H9 (cell line): ENCODE measurements around the gene KLRD1. TPM values are rescaled to one million over a fixed set of nuclear protein-coding genes. Genes with fewer than 3 reads are reported as not detected.

Source experiments
- DNase-seq: peaks from one replicate; pipeline ENCODE4 v3.0.0-alpha.2; 2017
- H2AFZ ChIP-seq: one replicate; pipeline ENCODE4 v1.6.1; 2013; ENCODE audit warnings: mild to moderate bottlenecking, low read length, control low read depth, moderate library complexity
- H2AK5ac ChIP-seq: 2 replicates; pipeline ENCODE4 v1.6.1; 2013; ENCODE audit warnings: low read length, control low read depth, mixed read lengths; ENCODE audit not compliant: insufficient read length
- H2BK120ac ChIP-seq: one replicate; pipeline ENCODE4 v1.6.1; 2013; ENCODE audit warnings: low read depth, mild to moderate bottlenecking, low read length, control low read depth, inconsistent platforms; ENCODE audit not compliant: poor library complexity, severe bottlenecking
- H2BK12ac ChIP-seq: 2 replicates; pipeline ENCODE4 v1.6.1; 2013; ENCODE audit warnings: low read length, control low read depth, mixed read lengths, low read depth; ENCODE audit not compliant: insufficient read length
- H2BK15ac ChIP-seq: 2 replicates; pipeline ENCODE4 v1.6.1; 2013; ENCODE audit warnings: low read depth, low read length, control low read depth
- H2BK20ac ChIP-seq: one replicate; pipeline ENCODE4 v1.6.1; 2013; ENCODE audit warnings: low read depth, mild to moderate bottlenecking, low read length, control low read depth, inconsistent platforms; ENCODE audit not compliant: poor library complexity, severe bottlenecking
- H2BK5ac ChIP-seq: 2 replicates; pipeline ENCODE4 v1.6.1; 2013; ENCODE audit warnings: low read length, control low read depth, mixed read lengths; ENCODE audit not compliant: insufficient read length
- H3K14ac ChIP-seq: 2 replicates; pipeline ENCODE4 v1.6.1; 2013; ENCODE audit warnings: low read length, control low read depth; ENCODE audit not compliant: insufficient read depth
- H3K18ac ChIP-seq: 2 replicates; pipeline ENCODE4 v1.6.1; 2013; ENCODE audit warnings: low read depth, mild to moderate bottlenecking, mixed read lengths, low read length, control low read depth; ENCODE audit not compliant: insufficient read length
- H3K23ac ChIP-seq: 2 replicates; pipeline ENCODE4 v1.6.1; 2013; ENCODE audit warnings: low read length, control low read depth, mixed read lengths, low read depth; ENCODE audit not compliant: insufficient read length
- H3K23me2 ChIP-seq: 2 replicates; pipeline ENCODE4 v1.6.1; 2013; ENCODE audit warnings: low read depth, mild to moderate bottlenecking, mixed read lengths, low read length, control low read depth; ENCODE audit not compliant: insufficient read length, poor library complexity, severe bottlenecking
- H3K27ac ChIP-seq: 2 replicates; pipeline ENCODE4 v1.5.1; 2013; ENCODE audit warnings: low read length, control low read depth, mixed read lengths, low read depth; ENCODE audit not compliant: insufficient read length
- H3K27me3 ChIP-seq: 2 replicates; pipeline ENCODE4 v1.6.1; 2013; ENCODE audit warnings: low read length, control low read depth, inconsistent platforms; ENCODE audit not compliant: insufficient read depth
- H3K4ac ChIP-seq: 2 replicates; pipeline ENCODE4 v1.6.1; 2013; ENCODE audit warnings: low read depth, mild to moderate bottlenecking, control low read depth, inconsistent platforms, low read length, moderate library complexity
- H3K4me1 ChIP-seq: 2 replicates; pipeline ENCODE4 v1.6.1; 2013; ENCODE audit warnings: low read length, control low read depth, inconsistent platforms; ENCODE audit not compliant: insufficient read depth
- H3K4me2 ChIP-seq: 2 replicates; pipeline ENCODE4 v1.6.1; 2013; ENCODE audit warnings: low read length, control low read depth, mixed read lengths; ENCODE audit not compliant: insufficient read length, insufficient read depth
- H3K56ac ChIP-seq: 2 replicates; pipeline ENCODE4 v1.6.1; 2013; ENCODE audit warnings: low read depth, mild to moderate bottlenecking, mixed read lengths, low read length, control low read depth; ENCODE audit not compliant: insufficient read length
- H3K79me1 ChIP-seq: 2 replicates; pipeline ENCODE4 v1.6.1; 2013; ENCODE audit warnings: low read depth, mild to moderate bottlenecking, moderate library complexity, low read length, control low read depth, inconsistent platforms; ENCODE audit not compliant: insufficient read depth, poor library complexity, severe bottlenecking
- H3K79me2 ChIP-seq: 2 replicates; pipeline ENCODE4 v1.6.1; 2013; ENCODE audit warnings: low read length, control low read depth, inconsistent platforms; ENCODE audit not compliant: insufficient read depth
- H3K9ac ChIP-seq: 2 replicates; pipeline ENCODE4 v1.6.1; 2013; ENCODE audit warnings: low read length, control low read depth, mixed read lengths; ENCODE audit not compliant: insufficient read length; ENCODE audit errors: extremely low read depth
- H3K9me3 ChIP-seq: one replicate; pipeline ENCODE4 v1.6.1; 2013; ENCODE audit warnings: low read depth, low read length, inconsistent platforms; ENCODE audit not compliant: control insufficient read depth
- H3T11ph ChIP-seq: one replicate; pipeline ENCODE4 v1.6.1; 2013; ENCODE audit warnings: mild to moderate bottlenecking, low read length, control low read depth, inconsistent platforms
- H4K20me1 ChIP-seq: one replicate; pipeline ENCODE4 v1.6.1; 2013; ENCODE audit not compliant: control insufficient read depth, insufficient read length, insufficient read depth
- H4K5ac ChIP-seq: 2 replicates; pipeline ENCODE4 v1.6.1; 2013; ENCODE audit warnings: low read depth, mild to moderate bottlenecking, mixed read lengths, low read length, control low read depth; ENCODE audit not compliant: insufficient read length
- H4K8ac ChIP-seq: replicated peaks from 2 replicates; pipeline ENCODE4 v1.6.1; 2013; ENCODE audit warnings: low read length, control low read depth, mixed read lengths, low read depth; ENCODE audit not compliant: insufficient read length
- H4K91ac ChIP-seq: 2 replicates; pipeline ENCODE4 v1.6.1; 2013; ENCODE audit warnings: low read depth, mild to moderate bottlenecking, moderate library complexity, mixed read lengths, low read length, control low read depth; ENCODE audit not compliant: insufficient read length
- H3K27ac Mint-ChIP-seq, 3 experiments: 2 replicates in 2 of 3; 3 replicates in 1 of 3; pipeline ENCODE4 v1.8.0; 2020 to 2021; ENCODE audit warnings: mixed read lengths in 3 of 3, mild to moderate bottlenecking in 1 of 3, moderate library complexity in 1 of 3
- H3K27me3 Mint-ChIP-seq: 2 replicates; pipeline ENCODE4 v1.8.0; 2021; ENCODE audit warnings: low read depth, mild to moderate bottlenecking, moderate library complexity, mixed read lengths
- H3K36me3 Mint-ChIP-seq, 3 experiments: 2 replicates in 2 of 3; 3 replicates in 1 of 3; pipeline ENCODE4 v1.8.0; 2020 to 2021; ENCODE audit warnings: low read depth in 3 of 3, mixed read lengths in 3 of 3; ENCODE audit not compliant: insufficient read depth in 1 of 3
- H3K4me1 Mint-ChIP-seq, 2 experiments: 2 replicates each; pipeline ENCODE4 v1.8.0; 2020; ENCODE audit warnings: mixed read lengths in 2 of 2
- H3K4me3 Mint-ChIP-seq, 2 experiments: 2 replicates in 1 of 2; 3 replicates in 1 of 2; pipeline ENCODE4 v1.8.0; 2020 to 2021; ENCODE audit warnings: mild to moderate bottlenecking in 2 of 2, mixed read lengths in 2 of 2, moderate library complexity in 1 of 2
- H3K9me3 Mint-ChIP-seq, 2 experiments: 2 replicates in 1 of 2; 3 replicates in 1 of 2; pipeline ENCODE4 v1.8.0; 2020; ENCODE audit warnings: mild to moderate bottlenecking in 2 of 2, mixed read lengths in 2 of 2, moderate library complexity in 1 of 2
- CTCF ChIP-seq: fragments of 200-600 bp; sonication (generic); conservative IDR thresholded peaks from 3 replicates; pipeline ENCODE4 v1.8.0; 2021; ENCODE audit warnings: antibody characterized with exemption, mild to moderate bottlenecking
- WGBS: extraction: QIAGEN DNeasy Blood & Tissue Kit; methylation state at CpG from one replicate; pipeline ENCODE4 v1.1.7; 2013; ENCODE audit warnings: missing lambda C conversion rate, low lambda C conversion rate, mixed read lengths; ENCODE audit not compliant: insufficient read length; ENCODE audit errors: extremely low coverage; 5-methylcytosine and 5-hydroxymethylcytosine counted together
- total RNA-seq: library from RNA; stranded (reverse); gene quantifications from 2 replicates; pipeline ENCODE4 v1.2.1, GENCODE V29; 2021

The KLRD1 gene
- total RNA-seq, 1 experiment from 2014 or later: not detected

GRCh38 chr12:10283027-10283426 is 24.6 kb upstream of the KLRD1 start:
- TF ChIP-seq CTCF: no peak
- H3K27ac ChIP-seq: no peak overlapping the region

More at GRCh38 chr12:10283027-10283426, 24.6 kb upstream of the KLRD1 start:
- Mint-ChIP-seq H3K4me3 (no peak overlapping the region), H3K36me3 (no peaks in the 10 kb centered on the region), H3K4me1 (no peaks in the 10 kb centered on the region), H3K9me3 (peaks cover 0 to 3% of the 10 kb centered on the region in 2 experiments; a peak in 2 of 5 replicates), H3K27ac (no peak overlapping the region), H3K27me3 (no peaks in the 10 kb centered on the region)
- no peak overlapping the region for H3K9ac ChIP-seq
- H3K4me1 ChIP-seq: no peaks in the 10 kb centered on the region
- H3K79me2 ChIP-seq: no peaks in the 10 kb centered on the region
- no peak overlapping the region for H3K18ac ChIP-seq
- WGBS: no CpG with 5 or more reads among the region's 4 CpGs
- no peak overlapping the region for H2AFZ ChIP-seq
- H3K9me3 ChIP-seq: no peaks in the 10 kb centered on the region
- no peak overlapping the region for H2BK15ac ChIP-seq
- H3T11ph ChIP-seq: no peak overlapping the region
- no peak overlapping the region for H2BK5ac ChIP-seq
- H2AK5ac ChIP-seq: no peak overlapping the region
- H3K4ac ChIP-seq: no peak overlapping the region
- no peak overlapping the region for H3K14ac ChIP-seq
- no peak overlapping the region for H2BK12ac ChIP-seq
- H4K8ac ChIP-seq: no peak overlapping the region
- no peaks in the 10 kb centered on the region for H3K79me1 ChIP-seq
- H3K4me2 ChIP-seq: no peak overlapping the region
- no peaks in the 10 kb centered on the region for H4K20me1 ChIP-seq
- no peak overlapping the region for H4K91ac ChIP-seq
- H3K56ac ChIP-seq: no peak overlapping the region
- H2BK120ac ChIP-seq: no peak overlapping the region
- H3K27me3 ChIP-seq: no peaks in the 10 kb centered on the region
- no peak overlapping the region for H4K5ac ChIP-seq
- H3K23ac ChIP-seq: no peak overlapping the region
- DNase-seq: no peak
- H3K23me2 ChIP-seq: no peaks in the 10 kb centered on the region
- H2BK20ac ChIP-seq: no peak overlapping the region
